GM21528 (cell line): ENCODE measurements around the gene OSGIN1.

Experiments used
- ATAC-seq: cut with Tn5 transposase; IDR thresholded peaks from one replicate; pipeline ENCODE4 v1.9.1; 2021; ENCODE audit warnings: mild to moderate bottlenecking, moderate library complexity; ENCODE audit not compliant: unreplicated experiment, low FRiP score

The OSGIN1 gene, protein sequence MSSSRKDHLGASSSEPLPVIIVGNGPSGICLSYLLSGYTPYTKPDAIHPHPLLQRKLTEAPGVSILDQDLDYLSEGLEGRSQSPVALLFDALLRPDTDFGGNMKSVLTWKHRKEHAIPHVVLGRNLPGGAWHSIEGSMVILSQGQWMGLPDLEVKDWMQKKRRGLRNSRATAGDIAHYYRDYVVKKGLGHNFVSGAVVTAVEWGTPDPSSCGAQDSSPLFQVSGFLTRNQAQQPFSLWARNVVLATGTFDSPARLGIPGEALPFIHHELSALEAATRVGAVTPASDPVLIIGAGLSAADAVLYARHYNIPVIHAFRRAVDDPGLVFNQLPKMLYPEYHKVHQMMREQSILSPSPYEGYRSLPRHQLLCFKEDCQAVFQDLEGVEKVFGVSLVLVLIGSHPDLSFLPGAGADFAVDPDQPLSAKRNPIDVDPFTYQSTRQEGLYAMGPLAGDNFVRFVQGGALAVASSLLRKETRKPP

DNA sequence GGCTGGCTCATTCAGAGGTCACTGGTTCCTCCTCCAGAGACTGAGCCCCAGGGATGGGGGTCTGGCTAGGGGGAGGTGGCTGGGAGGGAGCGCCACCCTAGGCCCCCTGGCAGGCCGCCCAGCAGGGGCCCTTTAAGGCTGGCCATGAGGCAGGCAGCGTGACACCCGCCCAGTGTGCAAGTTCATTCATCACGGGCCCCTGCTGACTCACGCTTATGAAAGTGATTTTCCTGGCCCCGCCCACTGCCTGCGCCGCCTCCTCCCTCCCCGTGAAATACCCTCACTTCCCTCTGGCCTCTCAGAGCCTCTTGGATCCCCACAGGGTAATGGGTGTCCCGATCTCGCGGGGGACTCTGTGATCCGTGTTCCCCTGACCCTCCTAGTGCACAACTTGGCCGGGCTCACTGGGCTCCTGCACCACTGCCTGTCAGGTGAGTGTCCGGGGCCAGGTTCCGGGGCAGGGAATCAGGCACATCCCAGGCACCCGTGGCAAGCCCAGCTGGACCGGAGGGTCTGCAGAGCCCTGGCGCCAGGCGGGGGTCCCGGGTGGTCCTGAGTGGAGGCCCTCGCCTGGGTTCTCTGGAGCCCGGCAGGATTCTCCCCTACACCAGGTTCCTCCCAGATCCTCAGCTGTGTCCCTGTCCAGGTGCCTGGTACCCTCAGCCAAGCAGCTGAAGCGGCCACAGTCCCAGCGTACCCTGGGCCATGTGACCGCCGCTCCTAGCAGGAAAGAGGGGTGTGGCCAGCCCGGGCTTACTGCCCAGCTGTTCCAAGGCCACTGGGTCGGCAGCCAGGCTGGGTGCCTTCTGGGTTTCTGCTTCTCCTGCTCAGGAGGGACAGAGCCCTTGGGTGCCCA, at the start of gene OSGIN1:
TSS of gene OSGIN1 (plus strand) at position 301 of the 856 bp plus-strand sequence. CDS start 4,432 bp downstream, outside the sequence.
- ATAC-seq: peak; percentile 71

DNA sequence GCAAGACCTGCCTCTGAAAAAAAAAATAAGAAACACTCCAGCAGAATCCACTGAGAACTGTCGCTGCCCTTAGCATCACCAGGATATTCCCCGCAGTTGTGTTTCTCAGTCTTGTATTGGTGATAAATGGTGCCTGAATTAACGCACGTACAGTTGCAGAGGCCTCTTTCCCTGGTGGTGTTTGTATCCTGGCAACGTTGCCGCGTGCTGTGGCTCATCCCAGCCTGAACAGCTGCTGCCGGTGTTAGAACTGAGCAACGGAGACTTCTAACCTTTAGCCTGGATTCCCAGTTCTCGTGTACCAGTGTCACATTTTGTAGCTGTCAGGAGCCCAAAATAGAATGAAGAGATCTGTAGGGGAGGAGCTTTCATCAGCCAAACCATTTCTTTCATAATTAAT, 49.3 kb upstream of the OSGIN1 start:
- no peak for ATAC-seq

DNA sequence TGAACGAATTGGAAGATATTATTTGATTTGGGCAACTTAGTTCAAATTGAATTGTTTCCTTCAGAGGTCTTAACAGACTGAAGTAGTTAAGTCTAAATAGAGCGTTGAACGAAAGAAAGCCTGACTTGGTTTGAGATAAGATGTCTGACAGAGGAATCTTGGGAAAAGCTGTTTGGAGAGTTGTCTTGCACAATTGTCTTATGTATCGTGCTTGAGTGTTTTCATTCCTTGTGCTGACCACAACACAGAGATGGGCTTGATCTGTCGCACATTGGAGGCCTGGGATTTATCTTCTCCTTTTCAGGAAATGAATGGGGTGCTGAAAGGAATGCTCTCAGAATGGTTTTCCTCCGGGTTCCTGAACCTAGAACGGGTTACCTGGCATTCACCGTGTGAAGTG, 46.4 kb upstream of the OSGIN1 start:
- ATAC-seq: no peak

DNA sequence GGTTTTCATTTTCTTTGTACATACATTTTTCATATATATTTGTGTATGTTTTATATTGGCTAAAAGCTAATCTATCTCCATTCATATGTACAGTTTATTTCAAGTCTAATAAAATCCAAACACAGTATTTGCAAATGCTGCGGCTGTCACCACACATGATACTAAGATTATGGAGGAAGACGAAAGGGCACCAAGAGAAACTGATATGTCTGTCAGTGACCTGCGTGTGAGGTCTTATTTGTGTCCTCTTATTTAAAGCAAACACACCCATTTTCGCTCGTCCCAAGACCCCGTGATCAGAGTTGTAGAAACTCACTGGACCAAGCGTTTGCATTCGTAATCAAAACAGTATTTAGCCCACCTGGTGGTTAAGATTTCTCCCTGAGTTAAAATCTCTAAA, 45.9 kb upstream of the OSGIN1 start:
- ATAC-seq: no peak

GRCh38 chr16:83907631-83908250, 45.3 kb upstream of the OSGIN1 start:
- ATAC-seq: no peak

GRCh38 chr16:83908798-83909197, 44.2 kb upstream of the OSGIN1 start:
- ATAC-seq: no peak

- ATAC-seq: no peak
These were observed 41.8 kb upstream of the OSGIN1 start for GRCh38 chr16:83911290-83911689.

DNA sequence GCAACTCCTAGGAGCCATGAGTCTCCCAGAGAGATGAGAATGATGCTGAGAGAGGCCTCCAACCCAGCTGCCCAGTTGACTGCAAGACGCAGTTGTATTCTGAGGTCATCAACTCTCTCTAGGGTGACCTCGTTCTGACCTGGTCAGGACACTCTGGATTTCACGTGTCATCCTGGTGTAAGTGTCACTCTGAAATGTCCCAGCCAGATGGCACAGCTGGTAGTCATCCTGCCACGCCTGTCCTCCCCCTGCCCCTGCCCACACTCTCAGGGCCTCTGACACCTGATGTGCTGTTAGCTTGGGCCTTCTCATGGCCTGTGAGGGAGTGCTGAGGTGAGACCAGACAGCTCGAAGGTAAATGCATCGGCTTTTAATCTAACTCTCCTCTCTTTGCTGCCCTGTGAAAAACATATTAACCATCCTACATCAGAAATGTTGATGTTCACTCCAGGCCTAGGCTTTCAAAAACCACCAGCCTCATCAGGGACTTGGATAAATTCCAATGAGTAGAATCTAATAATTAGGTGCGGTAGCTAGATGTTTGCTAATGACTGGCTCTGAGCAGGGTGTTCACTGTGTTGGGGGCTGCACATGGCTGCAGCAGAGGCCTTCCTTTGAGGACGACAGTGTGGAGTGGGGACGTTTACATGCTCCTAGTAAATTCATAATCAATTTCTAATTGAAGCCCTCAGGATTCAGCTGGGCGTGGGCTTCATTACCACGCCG, 40.4 kb upstream of the OSGIN1 start:
- ATAC-seq: no peak

DNA sequence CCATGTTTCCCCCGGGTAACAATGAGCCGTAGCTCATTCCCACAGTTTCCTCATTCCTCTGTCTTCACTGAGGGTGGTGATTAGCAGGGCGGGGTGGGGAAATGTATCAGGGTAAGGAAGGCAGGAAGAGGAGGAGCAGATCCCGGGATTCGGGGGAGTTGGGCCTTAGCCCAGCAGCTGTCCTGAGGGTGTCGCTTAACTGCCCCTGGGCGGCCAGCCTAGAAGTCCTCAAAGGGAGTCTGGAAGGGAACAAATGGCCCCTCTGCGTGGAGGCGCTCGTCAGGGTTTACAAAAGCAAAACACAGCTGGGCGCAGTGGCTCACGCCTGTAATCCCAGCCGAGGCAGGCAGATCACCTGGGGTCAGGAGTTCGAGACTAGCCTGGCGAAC, 39.8 kb upstream of the OSGIN1 start:
- no peak for ATAC-seq

DNA sequence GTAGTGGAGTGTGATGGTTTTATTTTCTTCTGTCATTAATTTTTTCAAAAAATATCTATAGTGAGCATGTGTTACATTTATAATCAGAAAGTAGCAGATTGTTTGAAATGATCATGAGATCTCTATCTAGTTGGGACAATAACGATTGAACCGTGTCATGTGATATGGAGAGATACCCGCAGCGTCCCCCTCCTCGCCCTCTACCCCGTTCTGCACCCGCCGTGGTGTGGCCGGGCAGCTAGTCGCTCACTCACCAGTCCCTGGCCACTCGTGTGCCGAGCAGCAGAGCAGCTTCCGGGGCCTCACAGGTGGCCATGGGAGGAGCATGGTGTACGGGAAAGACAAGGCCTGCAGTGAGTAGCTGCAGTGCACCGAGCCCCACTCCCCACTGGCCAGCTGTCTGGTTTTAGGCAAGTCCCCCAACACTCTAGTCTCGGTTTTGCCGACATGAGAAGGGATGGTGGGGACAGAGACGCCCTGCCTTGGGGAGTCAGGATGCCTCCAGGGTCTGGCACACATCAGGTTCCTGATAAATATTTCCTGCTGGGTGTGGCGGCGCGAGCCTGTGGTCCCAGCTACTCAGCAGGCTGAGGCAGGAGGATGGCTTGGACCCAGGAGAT, 38.8 kb upstream of the OSGIN1 start:
- ATAC-seq: no peak

DNA sequence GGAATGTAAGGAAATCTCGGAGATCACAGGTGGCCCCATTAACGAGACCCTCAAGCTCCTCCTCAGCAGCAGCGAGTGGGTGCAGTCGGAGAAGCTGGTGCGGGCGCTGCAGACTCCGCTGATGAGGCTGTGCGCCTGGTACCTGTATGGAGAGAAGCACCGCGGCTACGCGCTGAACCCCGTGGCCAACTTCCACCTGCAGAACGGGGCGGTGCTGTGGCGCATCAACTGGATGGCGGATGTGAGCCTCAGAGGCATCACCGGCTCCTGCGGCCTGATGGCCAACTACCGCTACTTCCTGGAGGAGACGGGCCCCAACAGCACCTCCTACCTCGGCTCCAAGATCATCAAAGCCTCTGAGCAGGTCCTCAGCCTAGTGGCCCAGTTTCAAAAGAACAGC, 38.0 kb upstream of the OSGIN1 start:
- no peak for ATAC-seq

GRCh38 chr16:83915491-83915890, 37.5 kb upstream of the OSGIN1 start:
- ATAC-seq: no peak

- no peak for ATAC-seq
These were observed 35.6 kb upstream of the OSGIN1 start for GRCh38 chr16:83917152-83918120.

DNA sequence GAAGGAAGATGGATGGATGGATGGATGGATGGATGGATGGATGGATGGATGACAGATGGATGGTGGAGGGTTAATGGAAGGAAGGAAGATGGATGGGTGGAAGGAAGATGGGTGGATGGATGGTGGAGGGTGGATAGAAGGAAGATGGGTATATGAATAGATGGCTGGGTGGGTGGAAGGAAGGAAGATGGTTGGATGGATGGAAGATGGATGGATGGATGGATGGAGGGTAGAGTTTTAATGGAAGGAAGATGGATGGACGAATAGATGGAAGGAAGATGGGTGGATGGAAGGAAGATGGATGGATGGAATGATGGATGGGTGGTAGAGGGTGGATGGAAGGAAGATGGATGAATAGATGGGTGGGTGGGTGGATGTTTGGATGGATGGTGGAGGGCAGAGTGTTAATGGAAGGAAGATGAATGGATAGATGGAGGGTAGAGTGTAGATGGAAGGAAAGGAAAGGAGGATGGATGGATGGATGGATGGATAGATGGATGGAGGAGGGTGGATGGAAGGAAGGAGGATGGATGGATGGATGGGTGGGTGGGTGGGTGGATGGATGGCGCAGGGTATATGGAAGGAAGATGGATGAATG, 32.0 kb upstream of the OSGIN1 start:
- ATAC-seq: no peak

DNA sequence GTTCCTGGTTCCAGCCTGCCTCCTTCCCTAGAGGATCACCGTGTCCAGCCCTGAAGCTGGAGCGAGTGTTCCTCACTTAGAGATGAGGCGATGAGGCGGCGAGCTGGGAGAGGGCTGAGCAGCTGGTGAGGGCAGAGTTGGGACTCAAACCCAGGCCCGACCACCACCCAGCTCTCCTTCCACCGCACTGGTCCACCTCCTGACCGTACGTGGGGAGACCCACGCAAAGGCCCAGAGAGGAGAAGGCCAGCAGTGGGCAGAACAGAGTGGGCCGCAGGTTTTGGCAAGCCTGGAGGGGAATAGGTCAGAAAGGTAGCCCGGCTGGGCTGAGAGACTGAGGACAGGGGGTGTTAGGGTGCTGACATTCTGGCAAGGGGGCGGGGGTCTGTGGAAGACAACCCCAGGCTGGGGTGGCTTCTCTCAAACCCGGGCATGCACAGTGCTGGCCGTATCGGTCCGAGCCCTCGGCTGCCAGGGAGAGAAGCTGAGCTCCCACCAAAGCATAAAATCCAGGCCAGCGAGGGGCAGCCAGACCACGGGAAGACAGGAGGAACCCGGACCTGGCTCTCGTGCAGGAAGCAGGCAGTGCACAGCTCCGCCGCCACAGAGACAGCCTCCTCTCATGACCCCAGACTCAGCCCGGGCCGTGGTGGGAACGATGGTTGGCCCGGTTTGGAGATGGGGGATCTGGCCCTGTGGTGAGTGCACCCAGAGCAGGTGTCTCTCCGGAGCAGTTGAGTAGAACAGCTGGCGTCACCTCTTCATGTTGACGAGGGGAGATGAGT, 29.3 kb upstream of the OSGIN1 start:
- no peak for ATAC-seq

DNA sequence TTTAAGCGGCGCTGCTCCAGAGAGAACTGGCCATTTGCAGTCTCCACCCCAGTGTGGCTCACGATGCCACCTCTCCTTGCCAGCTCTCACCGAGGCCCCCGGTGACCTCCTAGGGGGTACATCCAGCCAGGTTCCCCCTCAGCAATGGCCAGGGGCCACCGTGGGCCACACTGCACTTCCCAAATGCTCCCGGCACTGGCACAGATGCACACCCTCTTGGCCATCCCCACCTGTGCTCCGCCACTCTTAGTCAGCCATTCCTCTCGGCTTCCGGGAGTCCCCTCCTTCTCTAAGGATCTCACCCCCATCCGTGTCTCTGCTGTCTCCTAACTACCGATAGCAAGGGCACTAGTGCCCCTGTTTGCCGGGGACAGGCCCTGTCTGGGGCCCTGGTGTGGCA, 28.4 kb upstream of the OSGIN1 start:
- no peak for ATAC-seq

DNA sequence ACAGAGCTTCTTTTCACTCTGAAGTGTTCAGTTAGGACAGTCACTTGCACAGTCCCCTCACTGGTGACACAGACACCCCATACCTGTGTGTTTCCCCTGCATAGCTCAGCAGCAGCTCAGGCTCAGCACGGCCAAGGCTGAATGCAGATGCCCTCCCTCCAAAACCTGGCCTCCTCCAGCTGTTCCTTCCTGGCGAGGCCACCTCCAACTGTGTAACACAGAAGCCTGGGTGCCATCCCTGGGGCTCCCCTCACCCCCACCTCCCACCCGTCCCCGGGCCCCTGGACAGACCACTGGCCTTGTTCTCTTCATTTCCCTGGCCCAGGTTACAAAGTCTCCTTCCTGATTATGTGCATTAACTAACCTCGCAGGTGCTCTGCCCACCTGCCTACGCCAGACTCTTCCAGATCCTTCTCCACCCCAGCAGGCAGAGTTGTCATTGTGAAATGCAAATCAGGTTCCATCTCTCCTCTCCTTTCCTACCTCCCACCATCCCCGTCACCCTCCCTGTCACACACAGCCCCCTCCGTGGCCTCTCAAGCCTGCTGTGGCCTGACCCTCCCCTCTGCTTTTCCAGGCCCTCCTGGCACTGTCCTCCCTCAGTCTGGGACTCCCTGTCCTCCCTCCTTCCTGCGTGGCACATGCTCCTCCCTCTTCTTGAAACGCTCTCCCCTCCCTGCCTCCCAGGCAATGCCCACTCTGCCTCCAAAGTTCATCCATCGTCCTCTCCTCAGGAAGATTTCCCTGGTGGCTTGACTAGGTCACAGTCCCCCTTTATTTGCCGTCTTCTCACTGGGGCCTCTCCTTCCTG, 27.7 kb upstream of the OSGIN1 start:
- ATAC-seq: no peak
